Measurements from ENCODE around the gene CAMK1. TPM values are rescaled to one million over a fixed set of nuclear protein-coding genes. Genes with fewer than 3 reads are reported as not detected.

The CAMK1 gene
- total RNA-seq, 1 donor from 2014 or later: 7.1 TPM

- peak overlapping the region; percentile 58 for H3K4me3 ChIP-seq (ENCODE audit: insufficient read depth, low read depth, low read length)
Observed at GRCh38 chr3:9769012-9769411, 735 bp downstream of the CAMK1 start.

GRCh38 chr3:9768141-9768775 lies 1.5 kb downstream of the CAMK1 start:
- Histone ChIP-seq H3K27ac (ENCODE audit: low read depth, low read length) (no peak overlapping the region), H3K4me3 (ENCODE audit: insufficient read depth, low read depth, low read length) (no peak overlapping the region), H3K4me1 (ENCODE audit: insufficient read depth, low read length) (peaks cover 7% of the 10 kb centered on the region), H3K9me3 (ENCODE audit: insufficient read depth, low read depth, low read length) (no peaks in the 10 kb centered on the region), H2AFZ (ENCODE audit: low read depth, low read length) (no peak overlapping the region), H3K4me2 (ENCODE audit: low read length) (no peak overlapping the region), H3K27me3 (ENCODE audit: insufficient read depth, low read length) (no peaks in the 10 kb centered on the region), H4K20me1 (ENCODE audit: insufficient read depth, low read length) (peaks cover 11% of the 10 kb centered on the region), H3K79me2 (ENCODE audit: insufficient read depth, low read length) (peaks cover 6% of the 10 kb centered on the region), H3K36me3 (ENCODE audit: insufficient read depth, low read length) (no peaks in the 10 kb centered on the region), H3K9ac (ENCODE audit: low read length) (no peak overlapping the region)
- TF ChIP-seq EZH2 (IDR thresholded peaks at IDR 0.05; ENCODE audit: insufficient read depth, low read length) (no peak), CTCF (IDR thresholded peaks at IDR 0.05; ENCODE audit: insufficient read depth, low read depth, low read length) (no peak)
- H3K4me3 Mint-ChIP-seq (ENCODE audit: unreplicated experiment): peak overlapping the region; percentile 15
- H3K27ac Mint-ChIP-seq (ENCODE audit: unreplicated experiment): no peak overlapping the region
- FAIRE-seq (no peak), DNase-seq (ENCODE audit: low read depth) (no peak)
- H3K4me1 Mint-ChIP-seq (ENCODE audit: low read depth, unreplicated experiment): peaks cover 6% of the 10 kb centered on the region
- peaks cover 14% of the 10 kb centered on the region for H3K27me3 Mint-ChIP-seq (ENCODE audit: low read depth, unreplicated experiment)
- no peaks in the 10 kb centered on the region for H3K9me3 Mint-ChIP-seq (ENCODE audit: unreplicated experiment)
- H3K36me3 Mint-ChIP-seq (ENCODE audit: low read depth, unreplicated experiment): peaks cover 11% of the 10 kb centered on the region

More at GRCh38 chr3:9769012-9769411, 735 bp downstream of the CAMK1 start:
- Histone ChIP-seq H3K36me3 (ENCODE audit: insufficient read depth, low read length) (no peaks in the 10 kb centered on the region), H2AFZ (ENCODE audit: low read depth, low read length) (peak overlapping the region; percentile 86), H3K9me3 (ENCODE audit: insufficient read depth, low read depth, low read length) (no peaks in the 10 kb centered on the region), H3K4me1 (ENCODE audit: insufficient read depth, low read length) (peaks cover 7% of the 10 kb centered on the region), H3K9ac (ENCODE audit: low read length) (peak overlapping the region; percentile 75), H3K27me3 (ENCODE audit: insufficient read depth, low read length) (no peaks in the 10 kb centered on the region), H3K4me2 (ENCODE audit: low read length) (peak overlapping the region; percentile 97), H4K20me1 (ENCODE audit: insufficient read depth, low read length) (peaks cover 11% of the 10 kb centered on the region), H3K79me2 (ENCODE audit: insufficient read depth, low read length) (peaks cover 6% of the 10 kb centered on the region), H3K27ac (ENCODE audit: low read depth, low read length) (no peak overlapping the region)
- Mint-ChIP-seq H3K9me3 (ENCODE audit: unreplicated experiment) (no peaks in the 10 kb centered on the region), H3K4me3 (ENCODE audit: unreplicated experiment) (peak overlapping the region; percentile 82), H3K27ac (ENCODE audit: unreplicated experiment) (no peak overlapping the region), H3K27me3 (ENCODE audit: low read depth, unreplicated experiment) (peaks cover 14% of the 10 kb centered on the region), H3K4me1 (ENCODE audit: low read depth, unreplicated experiment) (peaks cover 6% of the 10 kb centered on the region), H3K36me3 (ENCODE audit: low read depth, unreplicated experiment) (peaks cover 11% of the 10 kb centered on the region)
- FAIRE-seq (no peak), DNase-seq (ENCODE audit: low read depth) (no peak)
- TF ChIP-seq EZH2 (IDR thresholded peaks at IDR 0.05; ENCODE audit: insufficient read depth, low read length): no peak
- no peak for TF ChIP-seq CTCF (IDR thresholded peaks at IDR 0.05; ENCODE audit: insufficient read depth, low read depth, low read length)

- H3K27ac Mint-ChIP-seq (ENCODE audit: unreplicated experiment): no peak overlapping the region
- FAIRE-seq (no peak), DNase-seq (ENCODE audit: low read depth) (no peak)
- H3K4me3 Mint-ChIP-seq (ENCODE audit: unreplicated experiment): no peak overlapping the region
- H3K4me1 ChIP-seq (ENCODE audit: insufficient read depth, low read length): peaks cover 7% of the 10 kb centered on the region
- peaks cover 6% of the 10 kb centered on the region for H3K79me2 ChIP-seq (ENCODE audit: insufficient read depth, low read length)
- no peaks in the 10 kb centered on the region for H3K36me3 ChIP-seq (ENCODE audit: insufficient read depth, low read length)
- peaks cover 11% of the 10 kb centered on the region for H3K36me3 Mint-ChIP-seq (ENCODE audit: low read depth, unreplicated experiment)
- no peaks in the 10 kb centered on the region for H3K9me3 Mint-ChIP-seq (ENCODE audit: unreplicated experiment)
- no peak overlapping the region for H3K27ac ChIP-seq (ENCODE audit: low read depth, low read length)
- peaks cover 10% of the 10 kb centered on the region for H3K27me3 Mint-ChIP-seq (ENCODE audit: low read depth, unreplicated experiment)
- no peak overlapping the region for H2AFZ ChIP-seq (ENCODE audit: low read depth, low read length)
- no peaks in the 10 kb centered on the region for H3K9me3 ChIP-seq (ENCODE audit: insufficient read depth, low read depth, low read length)
- H3K27me3 ChIP-seq (ENCODE audit: insufficient read depth, low read length): no peaks in the 10 kb centered on the region
- H3K4me1 Mint-ChIP-seq (ENCODE audit: low read depth, unreplicated experiment): peaks cover 6% of the 10 kb centered on the region
- no peak overlapping the region for H3K4me3 ChIP-seq (ENCODE audit: insufficient read depth, low read depth, low read length)
- peaks cover 11% of the 10 kb centered on the region for H4K20me1 ChIP-seq (ENCODE audit: insufficient read depth, low read length)
- H3K4me2 ChIP-seq (ENCODE audit: low read length): no peak overlapping the region
- TF ChIP-seq CTCF (IDR thresholded peaks at IDR 0.05; ENCODE audit: insufficient read depth, low read depth, low read length): no peak
- TF ChIP-seq EZH2 (IDR thresholded peaks at IDR 0.05; ENCODE audit: insufficient read depth, low read length): no peak
- H3K9ac ChIP-seq (ENCODE audit: low read length): no peak overlapping the region
Observed at GRCh38 chr3:9767418-9767817, 2.3 kb downstream of the CAMK1 start.

Data from astrocyte (in vitro differentiated cells and primary cell).